DMS153 treated with DMSO at 0.1 percent for 48 hours (cell line): ENCODE data around the gene INPP5F.
A peak's percentile ranks its signal among the peaks of the same experiment; 100 is the strongest.
"Not testable (repeated sequence)": the region's sequence is repeated elsewhere in the genome, so short reads cannot be mapped to it uniquely, and the experiment has no call there.

Experiments used
- DNase-seq: peaks from one replicate; lab custom pipeline; 2025; ENCODE audit not compliant: unreplicated experiment; lab: John Stamatoyannopoulos, UW

Gene INPP5F

DNA sequence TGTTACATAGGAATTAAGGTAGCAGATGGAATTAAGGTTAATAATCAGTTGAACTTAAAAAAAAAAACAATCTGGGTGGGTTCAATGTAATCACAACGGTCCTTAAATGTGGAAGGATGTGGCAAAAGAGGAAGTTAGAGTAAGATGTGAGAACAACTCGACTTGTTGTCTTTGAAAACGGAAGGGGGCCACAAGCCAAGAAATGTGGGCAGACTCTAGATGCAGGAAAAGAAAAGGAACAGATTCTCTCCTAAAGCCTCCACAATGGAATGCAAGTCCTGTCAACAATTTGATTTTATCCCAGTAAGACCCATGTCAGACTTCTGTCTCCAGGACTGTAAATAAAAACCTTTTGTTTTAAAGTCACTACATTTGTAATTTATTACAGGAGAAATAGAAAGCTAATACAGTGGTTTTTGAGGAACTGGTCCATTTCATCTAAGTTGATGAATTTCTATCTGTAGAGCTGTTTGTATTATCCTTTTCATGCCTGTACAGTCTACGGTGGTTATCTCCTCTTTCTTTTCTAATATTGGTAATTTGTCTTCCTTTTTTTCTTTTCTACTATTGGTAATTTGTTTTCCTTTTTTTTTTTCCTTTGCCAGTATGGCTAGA is 138.2 kb downstream of the INPP5F start:
- DNase-seq, result no peak

DNA sequence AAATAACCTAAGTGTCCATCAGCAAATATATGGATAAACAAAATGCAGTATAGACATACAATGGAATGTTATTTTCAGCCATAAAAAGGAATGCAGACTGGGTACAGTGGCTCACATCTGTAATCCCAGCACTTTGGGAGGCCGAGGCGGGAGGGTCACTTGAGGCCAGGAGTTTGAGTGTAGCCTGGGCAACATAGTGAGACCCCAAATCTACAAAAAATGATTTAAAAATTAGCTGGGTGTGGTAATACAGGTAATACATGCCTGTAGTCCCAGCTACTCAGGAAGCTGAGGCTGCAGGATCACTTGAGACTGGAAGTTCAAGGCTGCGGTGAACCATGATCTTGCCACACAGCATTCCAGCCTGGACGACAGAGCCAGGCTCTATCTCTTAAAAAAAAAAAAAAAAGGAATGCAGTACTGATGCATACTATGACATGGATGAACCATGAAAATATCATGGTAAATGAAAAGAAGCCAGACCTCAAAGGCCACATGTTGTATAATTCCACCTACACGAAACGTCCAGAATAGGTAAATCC is 139.9 kb downstream of the INPP5F start:
- DNase-seq, result no peak

DNA sequence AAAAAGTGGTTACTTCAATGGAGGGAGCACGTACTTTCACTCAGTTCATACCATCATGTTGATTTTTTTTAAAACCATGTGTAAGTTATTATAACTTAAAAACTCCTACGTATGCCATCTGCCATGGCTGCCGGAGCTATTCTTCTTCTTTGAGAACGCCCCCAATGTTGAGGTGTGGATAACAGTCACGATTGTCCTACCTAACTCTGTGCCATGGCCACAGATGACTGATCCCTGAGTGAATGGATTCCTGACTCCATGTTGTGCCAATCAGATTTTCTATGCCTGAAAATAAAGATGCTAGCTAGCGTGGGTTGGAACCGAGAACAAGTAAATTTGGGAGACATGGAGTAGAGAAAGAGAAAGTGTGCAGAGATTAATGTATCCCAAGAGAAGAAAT is 141.5 kb downstream of the INPP5F start:
- DNase-seq, result no peak

DNA sequence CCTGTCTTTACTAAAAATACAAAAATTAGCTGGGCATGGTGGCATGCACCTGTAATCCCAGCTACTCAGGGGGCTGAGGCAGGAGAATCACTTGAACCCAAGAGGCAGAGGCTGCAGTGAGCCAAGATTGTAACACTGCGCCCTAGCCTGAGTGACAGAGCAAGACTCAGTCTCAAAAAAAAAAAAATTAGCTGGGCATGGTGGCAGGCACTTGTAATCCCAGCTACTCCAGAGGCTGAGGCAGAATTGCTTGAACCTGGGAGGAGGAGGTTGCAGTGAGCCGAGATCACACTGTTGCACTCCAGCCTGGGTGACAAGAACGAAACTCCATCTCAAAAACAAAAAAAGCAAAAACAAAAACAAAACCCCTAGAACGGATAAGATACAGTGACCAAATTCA is 143.5 kb downstream of the INPP5F start:
- DNase-seq, result not testable (repeated sequence)

DNA sequence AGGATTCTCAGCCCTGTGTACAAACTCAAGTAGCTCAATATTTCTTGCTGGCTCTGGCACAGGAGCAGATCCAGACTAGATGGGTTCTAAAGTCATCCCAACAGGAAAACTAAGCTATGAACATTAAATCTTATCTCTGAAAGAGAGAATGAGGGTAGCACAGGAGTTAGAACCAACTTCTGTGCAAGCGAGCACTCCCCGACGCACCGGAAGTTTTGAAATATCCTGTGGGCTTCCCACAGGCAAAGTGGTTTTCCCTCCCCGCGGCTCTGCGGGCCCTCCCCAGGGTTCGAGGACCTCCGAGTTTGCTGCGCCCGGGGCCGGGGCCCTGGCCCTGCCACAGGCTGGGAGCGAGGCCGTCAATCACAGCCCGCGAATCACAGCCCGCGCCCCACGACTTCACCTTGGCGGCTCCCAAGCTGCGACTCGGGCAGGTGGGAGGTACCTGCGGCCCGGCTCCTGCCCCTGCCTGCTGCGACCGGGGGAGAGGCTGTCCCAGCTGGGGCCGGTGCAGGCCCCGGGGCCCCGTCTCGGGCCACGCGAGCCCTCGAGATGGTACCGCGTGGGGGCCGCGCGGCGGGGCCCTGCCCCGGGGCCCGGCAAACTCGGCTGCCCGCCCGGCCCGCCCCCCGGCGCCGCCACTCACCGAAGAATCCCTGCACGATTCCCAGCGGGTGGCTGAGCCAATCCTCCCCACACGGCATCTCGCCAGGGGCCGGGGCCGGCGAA is 146.2 kb downstream of the INPP5F start:
- peak; percentile 52 for DNase-seq

DNA sequence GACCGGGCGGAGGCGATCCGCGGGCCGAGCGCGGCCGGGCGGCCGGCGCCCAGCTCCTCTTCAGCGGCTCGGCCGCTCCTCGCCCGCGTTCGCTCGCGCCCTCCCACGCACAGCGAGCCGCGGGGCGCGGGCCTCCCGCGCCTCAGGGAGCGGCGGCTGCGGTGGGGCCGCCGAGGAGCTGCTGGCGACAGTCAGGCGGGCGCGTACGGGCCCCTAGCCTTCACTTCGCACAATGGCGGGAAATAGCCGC is 146.7 kb downstream of the INPP5F start, which contains the start of gene MCMBP:
Gene MCMBP (minus strand): TSS at position 234 of the 250 bp plus-strand sequence. CDS start 259 bp downstream, outside the sequence.
- DNase-seq, result no peak

DNA sequence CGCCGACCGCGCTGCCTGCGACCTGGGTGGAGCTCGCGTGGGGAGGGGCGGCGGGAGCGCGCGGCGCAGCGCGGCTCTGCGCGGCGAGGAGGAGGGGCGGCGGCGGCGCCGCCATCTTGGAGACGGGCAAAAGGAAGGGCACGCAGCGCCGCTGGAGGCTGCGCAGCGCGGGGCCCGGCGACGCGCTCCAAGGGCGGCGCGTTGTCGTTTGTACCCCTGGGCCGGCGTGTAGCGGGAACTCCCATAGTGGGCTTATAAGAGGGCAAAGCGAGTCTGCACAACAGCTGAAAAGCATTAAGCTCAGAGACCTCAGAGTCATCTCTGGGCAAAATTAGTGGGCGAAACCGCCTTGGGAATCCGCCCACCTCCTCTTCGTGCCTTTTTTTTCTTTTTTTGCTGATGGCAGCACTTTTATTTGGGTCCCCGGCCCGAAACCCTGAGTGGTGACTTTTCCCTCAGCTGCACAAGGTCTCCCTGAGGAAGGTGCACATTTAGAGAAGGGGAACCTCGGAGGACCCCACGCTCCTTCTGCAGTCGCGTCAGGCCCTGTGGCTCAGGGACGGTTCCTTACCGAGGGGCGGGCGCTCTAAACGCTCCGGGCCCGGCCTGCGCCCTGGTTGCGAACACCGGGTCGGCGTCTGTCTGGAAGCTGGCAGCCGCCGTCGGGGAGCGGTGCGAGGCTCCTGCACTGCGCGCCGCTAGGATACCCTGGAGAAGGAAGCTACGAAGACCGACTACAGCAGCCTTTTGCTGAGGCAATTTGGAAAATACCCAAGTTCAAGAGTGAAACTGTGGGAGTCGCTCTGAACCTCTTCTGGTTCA is 147.2 kb downstream of the INPP5F start:
- DNase-seq, result peak; percentile 79

DNA sequence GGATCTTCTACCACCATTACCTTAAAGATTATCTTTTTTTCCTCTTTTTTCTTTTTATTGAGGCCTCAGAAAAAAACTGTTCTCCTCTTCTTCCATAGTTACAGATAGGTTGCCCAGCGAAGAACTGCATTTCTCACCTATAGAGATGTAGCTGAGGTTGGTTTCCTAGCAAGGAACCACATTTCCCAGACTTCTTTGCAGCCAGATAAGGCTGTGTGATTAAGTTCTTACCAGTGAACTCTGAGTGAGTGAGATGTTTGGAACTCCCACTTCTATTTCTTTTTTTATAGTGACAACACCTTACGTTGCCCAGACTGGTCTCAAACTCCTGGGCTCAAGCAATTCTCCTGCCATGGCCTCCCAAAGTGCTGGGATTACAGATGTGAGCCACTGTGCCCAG is 152.7 kb downstream of the INPP5F start:
- no peak for DNase-seq
